GM19467 (cell line): Measurements from ENCODE around the gene ELF2.
"Not testable (repeated sequence)": the region's sequence is repeated elsewhere in the genome, so short reads cannot be mapped to it uniquely, and the experiment has no call there.

Experiments used
- ATAC-seq: cut with Tn5 transposase; IDR thresholded peaks from one replicate; pipeline ENCODE4 v1.9.1; 2021; ENCODE audit warnings: mild to moderate bottlenecking, moderate library complexity; ENCODE audit not compliant: unreplicated experiment

Gene ELF2

DNA sequence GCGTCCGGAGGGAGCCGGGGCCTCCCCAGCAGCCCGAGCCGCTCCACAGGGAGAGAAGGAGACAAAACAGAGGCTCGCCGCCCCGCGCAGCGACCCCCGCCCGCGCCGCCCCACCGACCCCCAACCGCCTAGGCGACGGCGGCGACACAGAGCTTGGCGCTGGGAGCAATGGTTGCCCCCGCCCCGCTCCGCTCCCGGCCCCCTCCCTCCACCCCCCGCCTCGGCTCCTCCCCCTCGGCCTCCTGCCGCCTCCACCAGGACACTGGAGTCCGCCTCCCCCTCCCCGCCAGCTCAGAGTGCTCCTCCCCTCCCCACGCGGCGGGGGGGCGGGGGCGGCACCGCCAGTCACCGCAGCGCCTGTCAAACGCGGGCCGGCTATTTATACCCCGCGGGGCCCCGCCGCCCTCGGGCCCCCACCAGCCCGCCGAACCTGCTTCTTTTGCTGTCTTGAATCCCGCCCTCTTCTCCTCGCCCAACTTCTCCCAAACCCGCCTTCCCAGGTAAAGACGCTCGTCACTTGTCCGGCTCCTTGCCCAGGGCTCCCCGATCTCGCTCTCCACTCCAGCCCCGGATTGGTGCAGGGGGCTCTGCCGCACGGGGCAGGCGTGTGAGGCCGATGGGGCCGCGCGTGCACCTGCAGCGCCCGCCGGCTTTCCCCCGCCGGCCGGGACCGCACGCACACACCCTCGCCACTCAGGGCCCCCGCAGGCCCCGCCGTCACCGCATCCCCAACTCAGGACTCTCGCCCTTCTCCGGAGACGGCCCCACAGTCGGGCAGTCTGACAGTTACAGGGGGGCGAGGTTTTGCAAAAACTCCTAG lies at the start of gene ELF2:
Gene ELF2 (minus strand): TSS at position 170 of the 820 bp plus-strand sequence. CDS start 39,517 bp downstream, outside the sequence.
- ATAC-seq = peak; percentile 26

- no peak for ATAC-seq
These were observed 46.8 kb upstream of the ELF2 start for GRCh38 chr4:139223682-139224317.

DNA sequence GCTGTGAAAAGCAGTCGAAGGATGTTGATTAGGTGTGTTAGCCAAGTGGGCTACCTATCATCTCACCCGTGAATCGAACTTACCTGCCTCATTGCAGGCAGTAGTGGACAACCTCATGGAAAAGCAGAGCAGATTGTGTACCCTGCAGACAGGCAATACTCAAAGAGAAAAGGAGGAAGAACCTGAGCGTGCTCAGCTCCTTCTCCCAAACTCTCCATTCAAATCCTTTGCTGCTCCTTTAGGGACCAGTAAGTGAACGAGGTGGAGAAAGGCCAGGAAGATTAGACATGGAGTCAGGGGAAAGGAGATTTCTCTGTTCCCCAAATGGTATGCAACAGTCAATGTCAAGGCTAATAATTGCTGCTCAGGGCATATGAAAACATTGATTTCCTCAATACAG lies 45.2 kb upstream of the ELF2 start:
- no peak for ATAC-seq

DNA sequence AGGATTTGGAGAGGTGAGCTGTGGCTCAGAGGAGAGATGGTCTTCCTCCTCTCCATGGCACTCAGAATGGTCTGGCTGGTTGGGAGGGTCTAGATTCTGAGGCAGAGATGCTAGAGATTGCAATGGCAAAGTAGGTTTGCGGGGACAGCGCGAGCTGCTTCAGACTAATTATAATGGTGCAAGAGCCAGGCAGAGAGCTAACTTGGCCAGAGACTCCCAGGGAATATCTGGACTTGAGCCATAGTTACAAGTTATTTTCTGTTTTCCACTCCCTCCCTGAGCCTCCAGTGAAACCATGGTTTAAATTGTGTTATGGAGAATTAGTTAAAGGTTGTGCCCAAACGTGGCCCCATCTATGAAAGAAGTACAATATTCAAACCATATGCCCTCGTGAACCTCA lies 44.7 kb upstream of the ELF2 start:
- no peak for ATAC-seq

DNA sequence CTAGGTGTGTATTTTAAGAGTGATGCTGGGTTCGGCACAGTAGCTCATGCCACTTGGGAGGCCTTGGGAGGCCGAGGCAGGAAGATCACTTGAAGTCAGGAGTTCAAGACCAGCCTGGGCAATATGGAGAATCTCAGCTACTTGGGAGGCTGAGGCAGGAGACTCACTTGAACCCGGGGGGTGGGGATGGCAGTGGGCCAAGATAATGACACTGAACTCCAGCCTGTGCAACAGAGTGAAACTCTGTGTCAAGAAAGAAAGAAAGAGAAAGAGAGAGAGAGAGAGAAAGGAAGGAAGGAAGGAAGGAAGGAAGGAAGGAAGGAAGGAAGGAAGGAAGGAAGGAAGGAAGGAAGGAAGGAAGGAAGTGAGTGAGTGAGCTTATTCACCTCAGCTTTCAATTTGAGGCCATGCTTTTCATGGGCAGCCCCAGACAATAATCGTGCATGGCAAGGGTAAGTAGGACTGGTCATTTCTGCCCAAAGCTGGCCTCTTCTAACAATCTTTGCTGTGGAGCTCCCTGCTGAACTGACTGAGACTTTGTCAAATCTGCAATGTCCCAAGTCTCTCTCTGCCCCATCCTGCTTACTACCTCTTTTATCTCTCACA lies 42.5 kb upstream of the ELF2 start:
- no peak for ATAC-seq

GRCh38 chr4:139214039-139214534 lies 37.1 kb upstream of the ELF2 start:
- ATAC-seq = peak; percentile 98

GRCh38 chr4:139213633-139214032 lies 36.6 kb upstream of the ELF2 start:
- ATAC-seq = not testable (repeated sequence)

GRCh38 chr4:139212900-139213299 lies 35.9 kb upstream of the ELF2 start:
- no peak for ATAC-seq

- no peak for ATAC-seq
These were observed 33.5 kb upstream of the ELF2 start for GRCh38 chr4:139210486-139210885.

DNA sequence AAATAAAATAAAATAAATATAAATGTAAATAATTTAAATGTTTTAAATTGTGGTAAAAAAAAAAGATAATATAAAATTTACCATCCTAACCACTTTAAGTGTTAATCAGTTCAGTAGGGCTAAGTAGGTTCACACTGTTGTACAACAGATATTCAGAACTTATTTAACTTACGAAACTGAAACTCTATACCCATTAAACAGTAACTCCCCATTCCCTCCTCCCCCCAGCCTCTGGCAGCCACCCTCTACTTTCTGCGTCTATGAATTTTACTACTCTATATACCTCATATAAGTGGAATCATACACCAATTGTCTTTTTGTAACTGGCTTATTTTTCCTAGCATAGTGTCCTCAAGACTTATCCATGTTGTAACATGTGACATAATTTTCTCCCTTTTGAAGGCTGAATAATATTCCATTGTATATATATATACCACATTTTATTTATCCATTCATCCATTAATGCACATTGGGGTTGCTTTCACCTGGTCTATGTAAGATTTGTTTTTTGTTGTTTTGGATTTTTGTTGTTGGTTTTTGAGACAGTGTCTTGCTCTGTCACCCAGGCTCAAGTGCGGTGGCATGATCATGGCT lies 32.5 kb upstream of the ELF2 start:
- no peak for ATAC-seq

- ATAC-seq = no peak
These were observed 31.5 kb upstream of the ELF2 start for GRCh38 chr4:139208404-139208945.

DNA sequence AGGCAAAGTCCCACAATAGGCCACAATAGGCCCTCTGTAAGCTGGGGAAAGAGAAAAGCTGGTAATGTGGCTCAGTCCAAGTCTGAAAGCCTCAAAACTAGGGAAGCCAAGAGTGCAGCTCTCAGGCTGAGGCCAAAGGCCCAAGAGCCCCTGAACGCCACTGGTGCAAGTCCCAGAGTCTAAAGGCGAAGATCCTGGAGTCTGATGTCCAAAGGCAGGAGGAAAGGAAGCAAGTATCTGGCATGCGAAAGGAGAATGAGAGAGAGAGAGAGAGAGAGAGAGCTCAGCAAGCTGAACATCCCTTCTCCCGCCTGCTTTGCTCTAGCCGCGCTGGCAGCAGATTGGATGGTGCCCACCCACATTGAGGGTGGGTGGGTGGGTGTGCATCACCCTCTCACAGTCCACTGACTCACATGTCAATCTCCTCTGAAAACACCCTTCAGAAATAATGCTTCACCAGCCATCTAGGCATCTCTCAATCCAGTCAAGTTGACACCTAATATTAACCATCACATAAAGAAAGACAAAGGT lies 30.9 kb upstream of the ELF2 start:
- no peak for ATAC-seq

- no peak for ATAC-seq
These were observed 30.2 kb upstream of the ELF2 start for GRCh38 chr4:139207247-139207646.

GRCh38 chr4:139202991-139203390 lies 26.0 kb upstream of the ELF2 start:
- ATAC-seq = no peak

GRCh38 chr4:139200506-139200905 lies 23.5 kb upstream of the ELF2 start:
- no peak for ATAC-seq

GRCh38 chr4:139200102-139200501 lies 23.1 kb upstream of the ELF2 start:
- no peak for ATAC-seq

DNA sequence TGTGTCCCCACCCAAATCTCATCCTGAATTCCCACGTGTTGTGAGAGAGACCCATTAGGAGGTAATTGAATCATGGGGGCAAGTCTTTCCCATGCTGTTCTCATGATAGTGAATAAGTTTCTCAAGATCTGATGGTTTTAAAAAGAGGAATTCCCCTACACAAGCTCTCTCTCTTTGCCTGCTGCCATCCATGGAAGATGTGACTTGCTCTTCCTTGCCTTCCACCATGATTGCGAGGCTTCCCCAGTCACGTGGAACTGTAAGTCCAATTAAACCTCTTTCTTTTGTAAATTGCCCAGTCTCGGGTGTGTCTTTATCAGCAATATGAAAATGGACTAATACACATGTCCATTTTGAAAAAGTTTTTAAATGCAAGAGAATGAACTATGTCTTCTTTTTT lies 20.2 kb upstream of the ELF2 start:
- not testable (repeated sequence) for ATAC-seq

DNA sequence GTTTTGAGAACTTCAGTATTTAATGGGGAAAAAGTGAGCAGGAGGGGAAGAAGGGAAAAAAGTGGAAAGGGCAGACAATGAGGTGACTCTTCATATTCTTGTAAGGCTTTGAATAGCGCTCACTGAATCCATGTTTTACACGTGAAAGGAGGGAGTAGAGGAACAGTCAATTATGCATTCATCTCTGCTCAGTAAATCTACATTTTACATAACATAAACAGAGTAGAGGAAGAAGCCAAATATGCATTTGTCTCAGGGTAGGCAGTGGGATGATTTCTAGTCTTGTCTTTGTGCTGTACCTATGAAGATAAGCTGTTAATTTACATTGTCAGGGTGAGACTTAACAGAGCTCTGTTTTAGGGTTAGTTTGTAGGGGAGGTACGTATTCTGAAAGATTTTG lies 19.4 kb upstream of the ELF2 start:
- no peak for ATAC-seq

- ATAC-seq = no peak
These were observed 14.4 kb upstream of the ELF2 start for GRCh38 chr4:139191373-139191772.

- ATAC-seq = no peak
These were observed 13.0 kb upstream of the ELF2 start for GRCh38 chr4:139189972-139190371.

- no peak for ATAC-seq
These were observed 12.4 kb upstream of the ELF2 start for GRCh38 chr4:139189417-139189749.
